CD4-positive, alpha-beta T cell treated with Interferon gamma for 1 hour (primary cell): ENCODE results near the gene WDR91.

Source experiments
- DNase-seq: peaks from one replicate; pipeline ENCODE4 v3.0.0-alpha.2; 2020

WDR91 gene

GRCh38 chr7:135158874-135159273, 52.5 kb downstream of the WDR91 start:
- DNase-seq = no peak

GRCh38 chr7:135158141-135158655, 53.1 kb downstream of the WDR91 start:
- DNase-seq = no peak

GRCh38 chr7:135156290-135156689, 55.0 kb downstream of the WDR91 start:
- DNase-seq = no peak

GRCh38 chr7:135154734-135155133, 56.6 kb downstream of the WDR91 start:
- DNase-seq = no peak

GRCh38 chr7:135152442-135152841, 58.9 kb downstream of the WDR91 start:
- no peak for DNase-seq

- peak; percentile 66 for DNase-seq
These were observed 59.8 kb downstream of the WDR91 start for GRCh38 chr7:135151533-135151932.

- DNase-seq = no peak
These were observed 60.2 kb downstream of the WDR91 start for GRCh38 chr7:135151132-135151531.

GRCh38 chr7:135150072-135150782, 61.1 kb downstream of the WDR91 start:
- no peak for DNase-seq

- DNase-seq = peak; percentile 80
These were observed 63.2 kb downstream of the WDR91 start, which contains the start of gene TMEM140 for GRCh38 chr7:135147899-135148721. TSS of gene TMEM140 (plus strand) at chr7:135148072. CDS start at chr7:135164442, 16,370 bp downstream.

- DNase-seq = no peak
These were observed 63.9 kb downstream of the WDR91 start for GRCh38 chr7:135147341-135147898.

GRCh38 chr7:135143885-135144668, 67.2 kb downstream of the WDR91 start:
- no peak for DNase-seq
